ENCODE results near the gene TMPRSS2. TPM values are rescaled to one million over a fixed set of nuclear protein-coding genes. Genes with fewer than 3 reads are reported as not detected.

TMPRSS2 gene
- 2.5 and 17.0 TPM in 2 replicates for total RNA-seq

GRCh38 chr21:41507521-41508414 is at the start of gene TMPRSS2:
TMPRSS2 (minus strand) TSS chr21:41508158; CDS start chr21:41498133, 10,025 bp downstream.
- DNase-seq (ENCODE audit: low read depth): no peak

GRCh38 chr21:41555057-41555456 is 47.1 kb upstream of the TMPRSS2 start:
- DNase-seq (ENCODE audit: low read depth): no peak

GRCh38 chr21:41552254-41552653 is 44.3 kb upstream of the TMPRSS2 start:
- DNase-seq (ENCODE audit: low read depth): no peak

GRCh38 chr21:41548781-41549180 is 40.8 kb upstream of the TMPRSS2 start:
- peak; percentile 65 for DNase-seq (ENCODE audit: low read depth)

- DNase-seq (ENCODE audit: low read depth): no peak
These were observed 39.2 kb upstream of the TMPRSS2 start for GRCh38 chr21:41547111-41547510.

- DNase-seq (ENCODE audit: low read depth): no peak
These were observed 37.8 kb upstream of the TMPRSS2 start for GRCh38 chr21:41545500-41546359.

- DNase-seq (ENCODE audit: low read depth): no peak
These were observed 34.8 kb upstream of the TMPRSS2 start for GRCh38 chr21:41542727-41543126.

GRCh38 chr21:41537356-41537755 is 29.4 kb upstream of the TMPRSS2 start:
- DNase-seq (ENCODE audit: low read depth): peak; percentile 59

GRCh38 chr21:41536827-41537103 is 28.8 kb upstream of the TMPRSS2 start:
- DNase-seq (ENCODE audit: low read depth): no peak

GRCh38 chr21:41536076-41536826 is 28.3 kb upstream of the TMPRSS2 start:
- no peak for DNase-seq (ENCODE audit: low read depth)

GRCh38 chr21:41530366-41530765 is 22.4 kb upstream of the TMPRSS2 start:
- no peak for DNase-seq (ENCODE audit: low read depth)

- DNase-seq (ENCODE audit: low read depth): no peak
These were observed 21.8 kb upstream of the TMPRSS2 start for GRCh38 chr21:41529769-41530168.

GRCh38 chr21:41526478-41527087 is 18.6 kb upstream of the TMPRSS2 start:
- no peak for DNase-seq (ENCODE audit: low read depth)

- no peak for DNase-seq (ENCODE audit: low read depth)
These were observed 15.2 kb upstream of the TMPRSS2 start for GRCh38 chr21:41523175-41523574.

GRCh38 chr21:41521489-41522027 is 13.6 kb upstream of the TMPRSS2 start:
- DNase-seq (ENCODE audit: low read depth): no peak

- DNase-seq (ENCODE audit: low read depth): no peak
These were observed 12.8 kb upstream of the TMPRSS2 start for GRCh38 chr21:41520560-41521442.

GRCh38 chr21:41519806-41520559 is 12.0 kb upstream of the TMPRSS2 start:
- DNase-seq (ENCODE audit: low read depth): no peak

- no peak for DNase-seq (ENCODE audit: low read depth)
These were observed 10.8 kb upstream of the TMPRSS2 start for GRCh38 chr21:41518757-41519156.

GRCh38 chr21:41511858-41512257 is 3.9 kb upstream of the TMPRSS2 start:
- peak; percentile 49 for DNase-seq (ENCODE audit: low read depth)

- DNase-seq (ENCODE audit: low read depth): no peak
These were observed 2.5 kb upstream of the TMPRSS2 start for GRCh38 chr21:41510500-41510899.

Measured in renal cortical epithelial cell (primary cell).